ENCODE data around the gene RAI1. TPM values are rescaled to one million over a fixed set of nuclear protein-coding genes. Genes with fewer than 3 reads are reported as not detected.

Gene RAI1
- total RNA-seq, 4 donors from 2014 or later = 12.8 to 51.2 (median 47.6) TPM

DNA sequence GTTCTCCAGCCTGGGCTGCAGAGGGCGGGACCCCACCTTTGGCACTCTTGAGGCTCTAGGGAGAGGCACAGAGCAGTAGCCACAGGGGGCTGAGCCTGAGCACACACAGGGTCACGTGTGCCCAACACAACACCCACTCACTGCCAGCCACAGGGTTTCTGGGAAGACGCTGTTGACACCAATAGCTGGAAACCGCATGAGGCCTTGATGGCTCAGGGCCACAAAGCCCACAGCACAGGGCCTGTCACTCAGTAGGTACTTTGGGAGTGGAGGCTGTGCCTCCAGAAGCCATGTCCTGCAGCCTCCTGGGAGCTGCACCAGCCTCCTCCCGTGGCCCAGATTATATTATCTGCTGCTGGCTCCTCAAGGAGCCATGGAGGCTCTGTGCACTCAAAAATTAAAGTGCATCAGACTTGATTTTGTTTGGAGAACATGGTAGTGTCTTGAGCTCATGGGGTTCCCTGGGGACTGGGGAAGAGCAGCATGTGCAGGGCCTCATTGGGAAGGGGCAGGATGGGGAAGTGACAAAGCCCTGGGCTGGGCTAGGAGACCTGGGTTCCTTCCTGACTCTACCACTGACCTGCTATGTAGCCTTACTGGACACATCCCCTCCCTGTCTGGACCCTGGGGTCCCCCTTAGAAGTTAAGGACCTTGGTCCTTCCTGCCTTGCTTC, 168.0 kb downstream of the RAI1 start:
- Histone ChIP-seq H3K27me3 (no peaks in the 10 kb centered on the region), H3K4me1 (peaks cover 0 to 38% (median 20%) of the 10 kb centered on the region in 4 donors), H3K27ac (peak overlapping the region; percentile 68 to 80 (median 78)), H3K36me3 (peaks cover 0 to 11% (median 0%) of the 10 kb centered on the region in 3 donors), H3K9me3 (no peaks in the 10 kb centered on the region), H3K4me3 (no peak overlapping the region)
- TF ChIP-seq, protein P1, sequence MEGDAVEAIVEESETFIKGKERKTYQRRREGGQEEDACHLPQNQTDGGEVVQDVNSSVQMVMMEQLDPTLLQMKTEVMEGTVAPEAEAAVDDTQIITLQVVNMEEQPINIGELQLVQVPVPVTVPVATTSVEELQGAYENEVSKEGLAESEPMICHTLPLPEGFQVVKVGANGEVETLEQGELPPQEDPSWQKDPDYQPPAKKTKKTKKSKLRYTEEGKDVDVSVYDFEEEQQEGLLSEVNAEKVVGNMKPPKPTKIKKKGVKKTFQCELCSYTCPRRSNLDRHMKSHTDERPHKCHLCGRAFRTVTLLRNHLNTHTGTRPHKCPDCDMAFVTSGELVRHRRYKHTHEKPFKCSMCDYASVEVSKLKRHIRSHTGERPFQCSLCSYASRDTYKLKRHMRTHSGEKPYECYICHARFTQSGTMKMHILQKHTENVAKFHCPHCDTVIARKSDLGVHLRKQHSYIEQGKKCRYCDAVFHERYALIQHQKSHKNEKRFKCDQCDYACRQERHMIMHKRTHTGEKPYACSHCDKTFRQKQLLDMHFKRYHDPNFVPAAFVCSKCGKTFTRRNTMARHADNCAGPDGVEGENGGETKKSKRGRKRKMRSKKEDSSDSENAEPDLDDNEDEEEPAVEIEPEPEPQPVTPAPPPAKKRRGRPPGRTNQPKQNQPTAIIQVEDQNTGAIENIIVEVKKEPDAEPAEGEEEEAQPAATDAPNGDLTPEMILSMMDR (IDR thresholded peaks at IDR 0.05) = no peak
- no peak for TF ChIP-seq POLR2A (IDR thresholded peaks at IDR 0.05)
- DNase-seq = peak in 2 of 3 donors; percentile 80 to 87

DNA sequence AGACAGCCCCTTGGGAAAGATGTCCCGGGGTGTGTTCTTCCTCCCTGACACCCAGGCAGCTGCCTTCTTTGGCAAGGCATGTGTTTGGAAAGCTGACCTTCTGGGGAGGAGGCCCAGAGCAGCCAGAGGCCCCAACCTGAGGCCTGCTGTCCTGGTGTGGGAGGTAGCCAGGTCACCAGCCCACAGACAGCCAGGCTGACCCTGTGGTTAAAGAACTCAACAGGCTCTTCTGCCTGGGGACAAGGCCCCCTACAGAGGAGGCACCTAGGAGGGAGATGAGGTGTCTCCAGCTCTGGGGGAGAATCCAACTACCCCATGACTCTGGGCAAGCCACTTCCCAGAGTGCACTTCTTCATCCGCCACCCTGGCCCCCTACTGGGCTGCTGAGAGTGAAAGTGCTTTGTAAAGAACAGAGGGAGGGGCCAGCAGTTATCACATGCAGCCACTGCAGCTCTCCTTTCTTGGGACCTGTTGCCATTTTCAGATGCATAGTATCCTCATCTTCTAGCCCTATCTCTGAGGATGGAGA, 168.7 kb downstream of the RAI1 start:
- Histone ChIP-seq H3K4me3 (no peak overlapping the region), H3K36me3 (peaks cover 0 to 11% (median 0%) of the 10 kb centered on the region in 3 donors), H3K9me3 (no peaks in the 10 kb centered on the region), H3K27me3 (no peaks in the 10 kb centered on the region), H3K27ac (peak overlapping the region; percentile 68 to 80 (median 78)), H3K4me1 (peaks cover 0 to 45% (median 20%) of the 10 kb centered on the region in 4 donors)
- TF ChIP-seq POLR2A (IDR thresholded peaks at IDR 0.05) = no peak
- TF ChIP-seq, protein P1 (IDR thresholded peaks at IDR 0.05) = peak in 2 of 6 experiments; percentile 11 to 28
- DNase-seq = peak in 2 of 3 donors; percentile 68 to 75

DNA sequence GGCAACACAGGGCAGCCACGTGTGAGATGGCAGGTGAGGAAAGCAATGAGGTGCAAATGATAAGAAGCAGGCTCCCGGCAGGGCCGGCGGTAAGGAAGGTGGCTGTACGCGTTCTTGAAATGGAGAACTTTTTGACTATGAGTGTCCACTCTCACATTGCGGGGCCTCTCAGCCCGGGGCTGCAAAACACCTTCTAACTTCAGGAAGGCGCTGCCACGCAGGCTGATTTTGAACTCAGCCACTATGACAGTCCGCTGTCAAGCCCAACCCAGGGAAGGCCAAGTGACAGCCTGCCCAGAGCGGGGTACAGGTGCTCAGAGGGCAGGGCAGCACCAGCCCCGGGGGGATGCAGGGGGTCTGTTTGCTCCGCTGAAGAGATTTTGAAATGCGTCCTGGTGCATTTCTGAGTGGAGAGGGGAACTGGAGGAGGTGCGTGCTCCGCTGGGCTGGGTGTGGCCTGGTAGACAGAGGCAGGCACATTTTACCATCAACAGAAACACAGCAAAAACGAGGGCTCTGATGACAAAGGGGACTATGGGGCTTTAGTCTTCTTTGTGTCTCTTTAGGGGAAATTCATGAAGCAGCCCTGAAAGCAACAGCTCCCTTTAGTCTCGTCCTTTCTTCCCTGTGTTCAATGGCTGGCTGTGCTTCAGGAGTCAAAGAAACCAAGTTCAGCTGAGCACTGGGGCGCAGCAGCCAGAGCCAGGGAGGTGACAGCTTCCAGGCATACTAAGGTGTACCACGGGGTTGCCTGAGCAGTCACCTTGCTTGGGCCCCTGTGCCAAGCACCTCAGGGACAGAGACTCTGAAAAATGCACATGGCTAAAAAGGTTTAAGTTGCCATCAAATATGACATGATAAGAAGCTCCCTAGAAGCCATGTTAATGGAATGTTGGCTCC, 170.1 kb downstream of the RAI1 start:
- TF ChIP-seq, protein P1 (IDR thresholded peaks at IDR 0.05) = no peak
- TF ChIP-seq POLR2A (IDR thresholded peaks at IDR 0.05) = no peak
- H3K27me3 ChIP-seq = no peaks in the 10 kb centered on the region
- H3K36me3 ChIP-seq = peaks cover 0 to 11% (median 0%) of the 10 kb centered on the region in 3 donors
- H3K4me3 ChIP-seq = no peak overlapping the region
- no peaks in the 10 kb centered on the region for H3K9me3 ChIP-seq
- DNase-seq = no peak
- H3K27ac ChIP-seq = peak overlapping the region in 1 of 4 donors; percentile 78
- peaks cover 0 to 57% (median 23%) of the 10 kb centered on the region in 4 donors for H3K4me1 ChIP-seq

DNA sequence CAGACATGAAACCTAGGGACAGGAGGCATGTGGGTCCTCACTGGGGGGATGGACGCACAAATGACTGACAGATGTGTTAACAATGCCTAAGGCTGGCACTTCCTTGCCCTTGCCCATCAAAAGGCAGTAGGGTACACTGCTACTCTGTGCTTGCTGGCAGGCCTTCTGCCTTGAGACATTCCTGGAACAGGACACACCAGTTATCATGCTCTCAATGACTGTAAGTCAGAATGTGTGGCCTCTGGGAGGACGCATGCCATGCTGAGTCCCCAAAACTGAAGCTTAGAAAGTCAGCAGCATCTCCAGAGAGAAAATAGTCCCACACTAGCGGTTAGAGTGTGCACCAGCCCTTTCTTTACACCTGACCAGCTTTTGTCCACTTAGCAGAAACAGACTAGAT, 171.7 kb downstream of the RAI1 start:
- TF ChIP-seq, protein P1 (IDR thresholded peaks at IDR 0.05) = no peak
- TF ChIP-seq POLR2A (IDR thresholded peaks at IDR 0.05) = no peak
- no peak overlapping the region for H3K4me3 ChIP-seq
- H3K9me3 ChIP-seq = no peaks in the 10 kb centered on the region
- peak overlapping the region in 3 of 4 donors; percentile 14 to 85 (median 71) for H3K27ac ChIP-seq
- no peaks in the 10 kb centered on the region for H3K36me3 ChIP-seq
- no peak for DNase-seq
- H3K27me3 ChIP-seq = no peaks in the 10 kb centered on the region
- peaks cover 0 to 62% (median 23%) of the 10 kb centered on the region in 4 donors for H3K4me1 ChIP-seq

DNA sequence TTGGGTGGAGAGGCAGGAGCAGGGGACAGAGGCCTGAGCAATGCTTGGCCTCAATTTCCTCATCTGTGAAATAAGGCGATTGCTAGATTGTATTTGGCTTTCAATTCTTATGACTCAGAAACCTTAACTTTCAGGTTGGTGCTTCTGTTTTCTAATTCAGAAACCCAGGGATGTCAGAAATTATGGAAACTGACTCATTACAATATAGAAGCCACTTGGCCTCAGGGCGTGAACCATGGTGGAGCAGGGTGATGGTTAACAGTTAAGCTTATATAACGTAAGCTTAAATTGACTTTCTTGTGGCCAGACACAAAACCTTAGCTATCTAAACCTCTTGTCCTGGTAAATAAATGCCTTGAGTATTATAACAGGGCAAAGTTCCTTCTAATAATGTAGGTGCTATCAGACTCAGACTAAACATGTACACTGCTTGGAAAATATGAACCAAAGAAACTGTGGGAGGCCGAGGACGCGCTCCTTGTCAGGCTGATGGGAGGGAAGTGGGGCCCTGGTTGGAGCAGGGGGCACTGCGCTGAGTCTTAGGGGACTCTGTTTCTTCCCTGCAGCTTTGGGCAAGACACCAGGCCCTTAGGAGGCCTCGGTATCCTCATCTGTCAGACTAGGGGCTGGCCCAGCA, 172.7 kb downstream of the RAI1 start:
- no peak for DNase-seq
- Histone ChIP-seq H3K9me3 (no peaks in the 10 kb centered on the region), H3K27me3 (no peaks in the 10 kb centered on the region), H3K4me1 (peaks cover 0 to 54% (median 17%) of the 10 kb centered on the region in 4 donors), H3K4me3 (no peak overlapping the region), H3K27ac (peak overlapping the region in 3 of 4 donors; percentile 56 to 85 (median 71)), H3K36me3 (no peaks in the 10 kb centered on the region)
- TF ChIP-seq POLR2A (IDR thresholded peaks at IDR 0.05) = no peak
- TF ChIP-seq, protein P1 (IDR thresholded peaks at IDR 0.05) = no peak
